Inferior parietal cortex (tissue), 1 donor: ENCODE measurements around the gene ZNF488.
A peak's percentile ranks its signal among the peaks of the same experiment; 100 is the strongest.
"Not testable (repeated sequence)": the region's sequence is repeated elsewhere in the genome, so short reads cannot be mapped to it uniquely, and the experiment has no call there.

Experiments used
- DNase-seq: peaks from one replicate; pipeline ENCODE4 v3.0.0-alpha.2; 2016; ENCODE audit errors: extremely low spot score

The ZNF488 gene

GRCh38 chr10:47384148-47384921 is at the start of gene ZNF488:
TSS of gene ZNF488 (minus strand) at chr10:47384293. CDS start at chr10:47368829, 15,464 bp downstream.
- DNase-seq, result peak; percentile 86

- no peak for DNase-seq
These were observed 41.8 kb upstream of the ZNF488 start for GRCh38 chr10:47425813-47426419.

GRCh38 chr10:47424231-47424630 is 40.1 kb upstream of the ZNF488 start:
- DNase-seq, result no peak

GRCh38 chr10:47423476-47423875 is 39.4 kb upstream of the ZNF488 start:
- no peak for DNase-seq

- DNase-seq, result no peak
These were observed 37.2 kb upstream of the ZNF488 start for GRCh38 chr10:47421057-47421952.

GRCh38 chr10:47420305-47421056 is 36.4 kb upstream of the ZNF488 start:
- no peak for DNase-seq

GRCh38 chr10:47419421-47419820 is 35.3 kb upstream of the ZNF488 start:
- DNase-seq, result no peak

- DNase-seq, result no peak
These were observed 34.9 kb upstream of the ZNF488 start for GRCh38 chr10:47418966-47419365.

GRCh38 chr10:47418321-47418720 is 34.2 kb upstream of the ZNF488 start:
- no peak for DNase-seq

- DNase-seq, result not testable (repeated sequence)
These were observed 32.5 kb upstream of the ZNF488 start for GRCh38 chr10:47416305-47417218.

- DNase-seq, result no peak
These were observed 31.6 kb upstream of the ZNF488 start for GRCh38 chr10:47415520-47416304.

GRCh38 chr10:47414752-47415519 is 30.8 kb upstream of the ZNF488 start:
- no peak for DNase-seq

- DNase-seq, result no peak
These were observed 30.1 kb upstream of the ZNF488 start for GRCh38 chr10:47414227-47414592.

GRCh38 chr10:47413531-47414226 is 29.6 kb upstream of the ZNF488 start:
- DNase-seq, result no peak

- DNase-seq, result no peak
These were observed 28.8 kb upstream of the ZNF488 start for GRCh38 chr10:47412869-47413268.

GRCh38 chr10:47412177-47412730 is 28.2 kb upstream of the ZNF488 start:
- DNase-seq, result no peak

GRCh38 chr10:47410862-47411261 is 26.8 kb upstream of the ZNF488 start:
- DNase-seq, result no peak

- no peak for DNase-seq
These were observed 26.2 kb upstream of the ZNF488 start for GRCh38 chr10:47410271-47410670.
